ENCODE measurements around the gene ULK4. TPM values are rescaled to one million over a fixed set of nuclear protein-coding genes. Genes with fewer than 3 reads are reported as not detected.

The ULK4 gene
- total RNA-seq, 1 experiment from 2014 or later = 4.2 TPM

GRCh38 chr3:41602121-41602520 lies 359.8 kb downstream of the ULK4 start:
- ChIA-PET POLR2A (no interaction called here), CTCF (no interaction called here)
- H3K27me3 ChIP-seq (replicated peaks; ENCODE audit: control insufficient read depth, insufficient read depth, low read length) = no peaks in the 10 kb centered on the region
- no peak for DNase-seq
- no peak overlapping the region for H3K4me3 ChIP-seq (ENCODE audit: low read depth, low read length)
- Mint-ChIP-seq H3K4me3 (ENCODE audit: unreplicated experiment) (no peak overlapping the region), H3K36me3 (ENCODE audit: insufficient read depth, unreplicated experiment) (no peaks in the 10 kb centered on the region), H3K27me3 (ENCODE audit: insufficient read depth, unreplicated experiment) (peaks cover 8% of the 10 kb centered on the region), H3K4me1 (ENCODE audit: low read depth, unreplicated experiment) (no peaks in the 10 kb centered on the region), H3K27ac (ENCODE audit: unreplicated experiment) (no peak overlapping the region), H3K9me3 (ENCODE audit: unreplicated experiment) (no peaks in the 10 kb centered on the region)
- no peaks in the 10 kb centered on the region for H3K36me3 ChIP-seq (ENCODE audit: control insufficient read depth, insufficient read depth, low read length)
- no peaks in the 10 kb centered on the region for H3K4me1 ChIP-seq
- TF ChIP-seq, protein P1, sequence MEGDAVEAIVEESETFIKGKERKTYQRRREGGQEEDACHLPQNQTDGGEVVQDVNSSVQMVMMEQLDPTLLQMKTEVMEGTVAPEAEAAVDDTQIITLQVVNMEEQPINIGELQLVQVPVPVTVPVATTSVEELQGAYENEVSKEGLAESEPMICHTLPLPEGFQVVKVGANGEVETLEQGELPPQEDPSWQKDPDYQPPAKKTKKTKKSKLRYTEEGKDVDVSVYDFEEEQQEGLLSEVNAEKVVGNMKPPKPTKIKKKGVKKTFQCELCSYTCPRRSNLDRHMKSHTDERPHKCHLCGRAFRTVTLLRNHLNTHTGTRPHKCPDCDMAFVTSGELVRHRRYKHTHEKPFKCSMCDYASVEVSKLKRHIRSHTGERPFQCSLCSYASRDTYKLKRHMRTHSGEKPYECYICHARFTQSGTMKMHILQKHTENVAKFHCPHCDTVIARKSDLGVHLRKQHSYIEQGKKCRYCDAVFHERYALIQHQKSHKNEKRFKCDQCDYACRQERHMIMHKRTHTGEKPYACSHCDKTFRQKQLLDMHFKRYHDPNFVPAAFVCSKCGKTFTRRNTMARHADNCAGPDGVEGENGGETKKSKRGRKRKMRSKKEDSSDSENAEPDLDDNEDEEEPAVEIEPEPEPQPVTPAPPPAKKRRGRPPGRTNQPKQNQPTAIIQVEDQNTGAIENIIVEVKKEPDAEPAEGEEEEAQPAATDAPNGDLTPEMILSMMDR (IDR thresholded peaks at IDR 0.05; ENCODE audit: insufficient read depth in 1 of 2, low read depth in 1 of 2, low read length in 1 of 2, severe bottlenecking in 1 of 2, unreplicated experiment in 1 of 2) = no peak
- intact Hi-C loops (cut with micrococcal nuclease; ENCODE audit: unreplicated experiment) = no loop called here
- no peaks in the 10 kb centered on the region for H3K9me3 ChIP-seq
- BruUV-seq (replicated peaks) = no TSS peak

- DNase-seq = no peak
- Histone ChIP-seq H3K27me3 (replicated peaks; ENCODE audit: control insufficient read depth, insufficient read depth, low read length) (no peaks in the 10 kb centered on the region), H3K4me1 (no peaks in the 10 kb centered on the region), H3K9me3 (no peaks in the 10 kb centered on the region), H3K4me3 (ENCODE audit: low read depth, low read length) (no peak overlapping the region), H3K36me3 (ENCODE audit: control insufficient read depth, insufficient read depth, low read length) (no peaks in the 10 kb centered on the region)
- CTCF ChIA-PET = no interaction called here
- Mint-ChIP-seq H3K9me3 (ENCODE audit: unreplicated experiment) (no peaks in the 10 kb centered on the region), H3K36me3 (ENCODE audit: insufficient read depth, unreplicated experiment) (no peaks in the 10 kb centered on the region), H3K27ac (ENCODE audit: unreplicated experiment) (no peak overlapping the region), H3K4me3 (ENCODE audit: unreplicated experiment) (no peak overlapping the region), H3K27me3 (ENCODE audit: insufficient read depth, unreplicated experiment) (peaks cover 8% of the 10 kb centered on the region), H3K4me1 (ENCODE audit: low read depth, unreplicated experiment) (no peaks in the 10 kb centered on the region)
- BruUV-seq (replicated peaks) = no TSS peak
- intact Hi-C loops (cut with micrococcal nuclease; ENCODE audit: unreplicated experiment) = no loop called here
- TF ChIP-seq, protein P1 (IDR thresholded peaks at IDR 0.05; ENCODE audit: insufficient read depth in 1 of 2, low read depth in 1 of 2, low read length in 1 of 2, severe bottlenecking in 1 of 2, unreplicated experiment in 1 of 2) = no peak
- POLR2A ChIA-PET = no interaction called here
Measured at GRCh38 chr3:41601404-41601987, 360.4 kb downstream of the ULK4 start.

GRCh38 chr3:41600616-41601015 lies 361.3 kb downstream of the ULK4 start:
- Mint-ChIP-seq H3K27me3 (ENCODE audit: insufficient read depth, unreplicated experiment) (peaks cover 9% of the 10 kb centered on the region), H3K9me3 (ENCODE audit: unreplicated experiment) (no peaks in the 10 kb centered on the region), H3K4me3 (ENCODE audit: unreplicated experiment) (no peak overlapping the region), H3K27ac (ENCODE audit: unreplicated experiment) (no peak overlapping the region), H3K4me1 (ENCODE audit: low read depth, unreplicated experiment) (no peaks in the 10 kb centered on the region), H3K36me3 (ENCODE audit: insufficient read depth, unreplicated experiment) (no peaks in the 10 kb centered on the region)
- no TSS peak for BruUV-seq (replicated peaks)
- no peak for DNase-seq
- H3K9me3 ChIP-seq = no peaks in the 10 kb centered on the region
- TF ChIP-seq, protein P1 (IDR thresholded peaks at IDR 0.05; ENCODE audit: insufficient read depth in 1 of 2, low read depth in 1 of 2, low read length in 1 of 2, severe bottlenecking in 1 of 2, unreplicated experiment in 1 of 2) = no peak
- intact Hi-C loops (cut with micrococcal nuclease; ENCODE audit: unreplicated experiment) = no loop called here
- no peaks in the 10 kb centered on the region for H3K36me3 ChIP-seq (ENCODE audit: control insufficient read depth, insufficient read depth, low read length)
- no peak overlapping the region for H3K4me3 ChIP-seq (ENCODE audit: low read depth, low read length)
- ChIA-PET POLR2A (no interaction called here), CTCF (no interaction called here)
- no peaks in the 10 kb centered on the region for H3K4me1 ChIP-seq
- H3K27me3 ChIP-seq (replicated peaks; ENCODE audit: control insufficient read depth, insufficient read depth, low read length) = no peaks in the 10 kb centered on the region
